ENCODE results near the gene INTU.

GRCh38 chr4:127775843-127776242, 143.1 kb downstream of the INTU start:
- no peak for TF ChIP-seq CTCF (IDR thresholded peaks at IDR 0.05; ENCODE audit: insufficient read depth, low read length)
- TF ChIP-seq REST (IDR thresholded peaks at IDR 0.05; ENCODE audit: insufficient replicate concordance, low read depth) = no peak
- TF ChIP-seq POLR2AphosphoS5 (IDR thresholded peaks at IDR 0.05; ENCODE audit: low read depth) = no peak
